HL-60 (cell line): ENCODE measurements around the gene PRMT5.

ENCODE experiments used
- DNase-seq, 2 experiments: peaks; one replicate each; pipeline ENCODE4 v3.0.0-alpha.2; 2010 to 2020; ENCODE audit warnings: low read depth in 1 of 2, low spot score in 1 of 2
- H3K27ac ChIP-seq: fragments of 250-450 bp; sonication (Bioruptor Pico); replicated peaks from 2 replicates; pipeline ENCODE4 v1.5.1; 2020; ENCODE audit warnings: mild to moderate bottlenecking, moderate library complexity
- H3K27me3 ChIP-seq: fragments of 250-450 bp; sonication (Bioruptor Pico); 2 replicates; pipeline ENCODE4 v1.5.1; 2021; ENCODE audit warnings: mild to moderate bottlenecking, moderate library complexity; ENCODE audit not compliant: insufficient read depth, poor library complexity, severe bottlenecking
- H3K4me3 ChIP-seq: replicated peaks from 2 replicates; pipeline ENCODE4 v1.5.1; 2011; ENCODE audit warnings: mild to moderate bottlenecking, control low read depth, low read length; ENCODE audit not compliant: insufficient read depth
- CTCF ChIP-seq: IDR thresholded peaks from one replicate; pipeline ENCODE4 v1.5.1; 2011; ENCODE audit warnings: low read length, control low read depth, inconsistent platforms; ENCODE audit not compliant: insufficient read depth
- GABPA ChIP-seq: IDR thresholded peaks from 2 replicates; pipeline ENCODE4 v1.6.1; 2012; ENCODE audit warnings: low read depth
- POLR2AphosphoS5 ChIP-seq: IDR thresholded peaks from 2 replicates; pipeline ENCODE4 v1.6.1; 2012; ENCODE audit warnings: low read depth
- REST ChIP-seq: IDR thresholded peaks from 2 replicates; pipeline ENCODE4 v1.6.1; 2012; ENCODE audit warnings: low read depth; ENCODE audit not compliant: insufficient replicate concordance
- SPI1 ChIP-seq: IDR thresholded peaks from 2 replicates; pipeline ENCODE4 v1.6.1; 2012; ENCODE audit warnings: low read depth, mild to moderate bottlenecking, borderline replicate concordance

PRMT5 gene

GRCh38 chr14:22872833-22873520 is 56.2 kb downstream of the PRMT5 start:
- no peak for DNase-seq
- TF ChIP-seq SPI1 (no peak), CTCF (no peak), POLR2AphosphoS5 (no peak), GABPA (no peak), REST (no peak)
- Histone ChIP-seq H3K4me3 (peak overlapping the region; percentile 99), H3K27ac (peak overlapping the region; percentile 85; the same call in 1 of the 2 replicates), H3K27me3 (no peaks in the 10 kb centered on the region)

GRCh38 chr14:22872033-22872832 is 56.9 kb downstream of the PRMT5 start:
- DNase-seq = peak; percentile 72 to 86
- Histone ChIP-seq H3K4me3 (peak overlapping the region; percentile 99), H3K27ac (peak overlapping the region; percentile 85)

GRCh38 chr14:22871224-22872032 is 57.7 kb downstream of the PRMT5 start, which contains the start of gene LRP10:
Gene LRP10 (plus strand): TSS chr14:22871740. CDS start chr14:22872304, 564 bp downstream.
- no peaks in the 10 kb centered on the region for H3K27me3 ChIP-seq
- peak within 1 kb of the TSS; percentile 85 for H3K27ac ChIP-seq
- peak; percentile 80 to 88 for DNase-seq
- TF ChIP-seq CTCF (no peak), SPI1 (peak; percentile 81), REST (no peak), POLR2AphosphoS5 (peak; percentile 44; the same call in 1 of the 2 replicates), GABPA (no peak)
- peak within 1 kb of the TSS; percentile 99 for H3K4me3 ChIP-seq

More at GRCh38 chr14:22872033-22872832, 56.9 kb downstream of the PRMT5 start:
- H3K27me3 ChIP-seq = no peaks in the 10 kb centered on the region
- TF ChIP-seq SPI1 (no peak), CTCF (peak; percentile 97)
